IPS DF 19.7 (cell line): Measurements from ENCODE around the gene KMT2B.
"Not testable (repeated sequence)": the region's sequence is repeated elsewhere in the genome, so short reads cannot be mapped to it uniquely, and the experiment has no call there.

Source experiments
- DNase-seq: peaks from one replicate; pipeline ENCODE4 v3.0.0-alpha.2; 2013; ENCODE audit warnings: low read depth, low spot score

KMT2B gene

GRCh38 chr19:35710784-35711723 lies 6.7 kb upstream of the KMT2B start:
- DNase-seq = no peak

DNA sequence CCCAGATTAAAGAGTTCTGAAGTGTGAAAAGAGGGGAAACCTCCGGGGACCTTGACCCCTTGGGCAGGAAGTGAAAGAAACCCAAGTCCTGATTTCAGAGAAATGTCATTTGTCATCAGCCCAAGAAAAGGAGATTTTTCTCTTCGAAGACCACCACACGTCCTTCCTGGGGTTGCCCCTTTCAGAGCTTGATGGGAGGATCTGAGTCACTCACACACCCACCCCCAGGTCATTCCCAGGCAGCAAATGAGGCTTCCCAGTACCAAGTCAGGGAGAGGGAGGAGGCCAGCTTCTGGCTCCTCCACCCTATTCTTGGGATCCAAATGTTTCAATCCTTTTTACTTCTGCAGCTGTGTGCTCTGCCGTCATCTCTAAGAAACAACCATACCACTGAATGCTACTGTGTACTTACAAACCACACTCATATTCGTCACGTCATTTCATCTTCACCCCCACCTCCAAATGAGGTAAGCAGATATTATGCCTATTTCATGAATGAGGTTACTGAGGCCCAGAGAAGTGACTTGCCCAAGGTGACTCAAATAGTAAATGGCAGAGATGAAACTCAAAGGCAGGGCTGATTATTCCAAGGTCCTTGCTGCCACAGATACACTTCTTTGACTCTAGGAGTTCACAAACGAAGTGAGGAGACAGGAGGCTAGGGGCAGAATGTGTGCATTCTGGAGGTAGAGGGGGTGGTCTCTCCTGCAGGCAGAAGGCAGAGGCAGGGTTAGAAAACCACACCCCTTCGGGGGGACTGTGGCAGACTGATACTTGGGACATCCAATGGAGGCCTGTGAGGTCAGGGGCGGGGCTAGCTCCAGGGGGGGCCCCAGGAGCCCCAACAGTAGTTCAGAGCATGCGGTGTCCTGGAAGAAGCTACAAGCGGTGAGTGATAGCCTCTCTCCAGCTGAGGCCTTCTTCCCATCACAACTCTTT lies 5.0 kb upstream of the KMT2B start:
- no peak for DNase-seq

- DNase-seq = no peak
Observed at GRCh38 chr19:35713506-35713850, 4.3 kb upstream of the KMT2B start.

DNA sequence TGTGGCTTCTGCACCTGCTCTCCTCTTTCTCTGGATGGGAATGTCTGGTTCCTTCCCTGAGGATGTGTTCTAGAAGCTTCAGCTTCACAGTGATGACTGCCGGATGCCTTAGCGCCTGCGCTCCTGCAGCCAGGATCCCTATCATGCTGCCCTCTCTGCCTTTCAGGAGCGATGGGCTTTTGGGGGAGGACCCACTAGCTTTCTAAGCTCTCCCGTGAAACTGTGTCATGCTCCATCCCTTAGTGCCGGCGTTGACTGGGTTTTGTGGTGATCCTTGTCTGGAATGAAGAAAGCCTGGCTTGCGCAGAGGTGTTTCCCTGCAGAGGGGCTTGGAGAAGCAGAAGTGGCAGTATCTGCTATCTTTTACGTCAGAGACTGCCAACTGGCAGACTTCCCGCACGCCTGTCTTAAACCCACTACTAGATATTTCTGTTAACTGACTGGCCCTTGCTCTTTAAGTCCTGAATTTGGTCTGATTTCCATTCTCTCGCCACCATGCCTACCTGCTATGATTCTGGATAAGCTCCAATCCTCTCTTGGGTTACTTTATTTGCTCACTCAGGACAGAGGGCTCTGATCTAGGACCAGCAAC lies 3.8 kb upstream of the KMT2B start:
- no peak for DNase-seq

DNA sequence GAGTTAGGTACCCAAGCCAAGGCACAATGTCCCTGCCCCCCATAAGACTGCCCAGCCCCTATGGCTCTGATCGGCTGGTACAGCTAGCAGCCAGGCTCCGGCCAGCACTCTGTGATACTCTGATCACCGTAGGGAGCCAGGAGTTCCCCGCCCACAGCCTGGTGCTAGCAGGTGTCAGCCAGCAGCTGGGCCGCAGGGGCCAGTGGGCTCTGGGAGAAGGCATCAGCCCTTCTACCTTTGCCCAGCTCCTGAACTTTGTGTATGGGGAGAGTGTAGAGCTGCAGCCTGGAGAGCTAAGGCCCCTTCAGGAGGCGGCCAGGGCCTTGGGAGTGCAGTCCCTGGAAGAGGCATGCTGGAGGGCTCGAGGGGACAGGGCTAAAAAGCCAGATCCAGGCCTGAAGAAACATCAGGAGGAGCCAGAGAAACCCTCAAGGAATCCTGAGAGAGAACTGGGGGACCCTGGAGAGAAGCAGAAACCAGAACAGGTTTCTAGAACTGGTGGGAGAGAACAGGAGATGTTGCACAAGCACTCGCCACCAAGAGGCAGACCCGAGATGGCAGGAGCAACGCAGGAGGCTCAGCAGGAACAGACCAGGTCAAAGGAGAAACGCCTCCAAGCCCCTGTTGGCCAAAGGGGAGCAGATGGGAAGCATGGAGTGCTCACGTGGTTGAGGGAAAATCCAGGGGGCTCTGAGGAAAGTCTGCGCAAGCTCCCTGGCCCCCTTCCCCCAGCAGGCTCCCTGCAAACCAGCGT lies 3.0 kb upstream of the KMT2B start:
- DNase-seq = no peak

- no peak for DNase-seq
Observed at GRCh38 chr19:35715355-35715809, 2.4 kb upstream of the KMT2B start.

DNA sequence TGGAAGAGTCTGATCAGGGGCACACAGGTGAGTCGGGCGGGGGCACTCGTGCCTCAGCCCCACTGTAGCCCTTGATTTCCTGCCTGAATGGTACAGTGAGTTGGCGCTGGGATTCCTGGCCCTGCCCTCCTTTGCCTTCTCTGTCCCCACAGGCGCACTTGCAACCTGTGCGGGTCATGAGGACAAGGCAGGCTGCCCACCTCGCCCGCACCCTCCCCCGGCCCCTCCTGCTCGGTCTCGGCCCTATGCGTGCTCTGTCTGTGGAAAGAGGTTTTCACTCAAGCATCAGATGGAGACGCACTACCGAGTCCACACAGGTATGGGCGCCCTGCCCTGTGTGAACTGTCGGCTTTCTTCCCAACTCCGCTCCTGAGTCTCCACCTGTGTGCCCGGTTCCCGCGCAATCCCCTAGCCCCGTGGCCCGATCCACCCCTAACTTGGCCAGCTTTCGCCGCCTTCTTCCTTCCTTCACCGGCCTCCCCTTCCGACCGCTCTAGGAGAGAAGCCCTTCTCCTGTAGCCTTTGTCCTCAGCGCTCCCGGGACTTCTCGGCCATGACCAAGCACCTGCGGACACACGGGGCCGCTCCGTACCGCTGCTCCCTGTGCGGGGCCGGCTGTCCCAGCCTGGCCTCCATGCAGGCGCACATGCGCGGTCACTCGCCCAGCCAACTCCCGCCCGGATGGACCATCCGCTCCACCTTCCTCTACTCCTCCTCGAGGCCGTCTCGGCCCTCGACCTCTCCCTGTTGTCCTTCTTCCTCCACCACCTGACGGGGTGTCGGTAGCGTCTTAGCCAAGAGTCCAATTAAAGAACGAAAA lies 1.6 kb upstream of the KMT2B start:
- no peak for DNase-seq

DNA sequence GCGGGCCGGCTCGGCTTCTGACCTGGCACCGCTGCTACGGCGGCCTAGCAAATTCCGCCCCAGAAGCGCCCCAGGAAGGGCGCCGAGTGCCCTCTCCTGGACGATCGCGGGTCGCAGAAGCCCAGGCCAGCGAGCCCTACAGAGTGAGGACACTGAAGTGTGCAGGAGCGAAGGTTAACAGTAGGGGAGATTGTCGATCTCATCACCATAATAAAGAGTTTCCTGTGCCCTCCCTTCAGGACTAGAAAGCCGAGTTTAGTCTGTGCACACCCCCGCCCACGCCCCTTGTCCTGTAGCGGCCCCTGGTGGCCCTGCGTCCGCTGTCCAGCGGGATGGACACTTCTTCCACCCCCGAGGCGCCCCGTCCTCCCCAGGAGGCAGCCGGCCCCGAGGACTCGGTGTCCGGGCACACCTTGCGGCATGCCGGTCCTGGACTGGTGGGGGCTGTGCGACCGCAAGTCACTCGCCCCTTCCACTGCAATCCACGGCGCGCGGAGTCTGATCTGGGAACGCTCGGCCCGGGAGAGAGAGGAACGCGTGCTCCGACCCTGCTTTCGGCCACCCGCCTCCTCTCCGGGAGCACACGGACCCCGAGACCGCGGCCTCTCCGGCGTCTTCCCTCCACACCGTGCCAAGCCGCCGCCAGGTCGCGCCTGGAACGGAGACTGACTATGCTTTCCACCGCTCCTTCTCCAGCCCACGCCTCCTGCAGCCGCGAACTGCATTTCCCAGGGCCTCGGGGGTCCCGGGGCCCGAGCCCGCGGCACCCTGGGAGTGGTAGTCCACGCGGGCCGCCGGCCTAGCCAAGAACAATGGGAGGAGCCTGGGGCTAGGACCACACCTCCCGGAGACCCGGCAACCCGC lies 770 bp upstream of the KMT2B start:
- peak; percentile 98 for DNase-seq

DNA sequence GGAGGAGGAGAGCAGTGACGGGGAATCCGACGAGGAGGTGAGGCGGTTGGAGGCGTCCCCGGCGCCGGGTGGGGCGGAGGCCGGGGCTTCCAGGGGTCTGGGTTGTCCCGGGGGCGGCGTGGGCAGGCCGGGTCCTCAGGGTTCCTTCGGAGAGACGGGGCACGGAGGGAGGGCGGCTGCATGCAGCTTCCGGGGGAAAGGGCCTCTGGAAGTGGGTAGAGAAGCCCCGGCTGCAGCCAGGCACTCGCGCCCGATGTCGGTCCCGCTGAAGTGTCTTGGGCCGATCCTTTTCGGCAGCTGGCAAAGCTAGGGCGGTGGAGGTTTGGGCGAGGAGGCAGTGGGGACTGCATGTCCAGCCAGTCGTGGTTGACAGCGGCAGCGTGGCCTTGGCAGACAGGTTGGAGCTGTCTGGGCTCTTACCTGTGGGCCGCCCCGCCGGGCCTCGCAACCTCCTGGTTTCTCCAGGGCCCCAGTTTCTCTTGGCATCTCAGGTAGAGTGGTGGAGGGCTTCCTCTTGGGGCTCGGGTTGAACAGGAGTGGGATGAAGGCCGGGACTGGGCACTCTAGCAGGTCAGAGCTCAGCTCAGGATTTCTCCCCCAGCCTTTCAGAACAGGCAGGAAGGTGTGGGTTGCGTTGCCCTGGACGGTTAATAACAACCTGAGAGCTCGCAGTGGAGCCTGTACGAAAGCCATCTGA lies 690 bp downstream of the KMT2B start:
- DNase-seq = no peak

GRCh38 chr19:35719402-35720162 lies 1.8 kb downstream of the KMT2B start:
- DNase-seq = no peak

GRCh38 chr19:35720163-35720524 lies 2.3 kb downstream of the KMT2B start:
- DNase-seq = no peak

- DNase-seq = no peak
Observed at GRCh38 chr19:35720648-35721047, 2.8 kb downstream of the KMT2B start.

GRCh38 chr19:35721374-35721773 lies 3.6 kb downstream of the KMT2B start:
- DNase-seq = no peak

DNA sequence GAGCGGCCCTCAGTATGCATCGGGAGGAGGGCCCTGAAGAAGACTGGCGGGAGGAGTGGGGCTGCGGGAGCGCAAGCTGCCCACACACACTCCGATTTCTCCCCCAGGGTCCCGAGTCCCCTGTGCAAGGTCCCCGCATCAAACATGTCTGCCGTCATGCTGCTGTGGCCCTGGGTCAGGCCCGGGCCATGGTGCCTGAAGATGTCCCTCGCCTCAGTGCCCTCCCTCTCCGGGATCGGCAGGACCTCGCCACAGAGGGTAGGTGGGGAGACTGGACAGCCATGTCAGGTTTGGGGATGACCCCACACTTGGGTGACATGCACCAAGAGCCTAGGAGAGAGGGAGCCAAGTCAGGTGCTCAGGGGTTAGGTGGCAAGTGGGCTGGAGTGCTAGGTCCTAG lies 4.7 kb downstream of the KMT2B start:
- no peak for DNase-seq

GRCh38 chr19:35722897-35723296 lies 5.1 kb downstream of the KMT2B start:
- no peak for DNase-seq

- no peak for DNase-seq
Observed at GRCh38 chr19:35723671-35724070, 5.9 kb downstream of the KMT2B start.

- not testable (repeated sequence) for DNase-seq
Observed at GRCh38 chr19:35724132-35724531, 6.3 kb downstream of the KMT2B start.

- DNase-seq = no peak
Observed at GRCh38 chr19:35724560-35724959, 6.8 kb downstream of the KMT2B start.
